K562 treated with DMSO at 1 percent for 12 hours (cell line): ENCODE data around the gene CD164. TPM values are rescaled to one million over a fixed set of nuclear protein-coding genes. Genes with fewer than 3 reads are reported as not detected.

ENCODE experiments used
- total RNA-seq: library from RNA; unstranded; fragments of 300-600 nt; gene quantifications from 2 replicates; pipeline ENCODE4 v1.2.3, GENCODE V29; 2022; ENCODE audit not compliant: insufficient read depth

CD164 gene
- 101 and 245 TPM in 2 replicates for total RNA-seq

GRCh38 chr6:109381747-109382575 is at the start of gene CD164:
Gene CD164 (minus strand): TSS chr6:109382467. CDS start chr6:109382378, 89 bp downstream.

Other genes starting within 250 kb of the CD164 start
- gene PPIL6, start 58.2 kb upstream of the CD164 start, total RNA-seq, result 0.37 and 1.2 TPM in 2 replicates
- gene SMPD2, start 58.3 kb upstream of the CD164 start, total RNA-seq, result 12.2 and 16.2 TPM in 2 replicates
- gene MICAL1, start 73.3 kb upstream of the CD164 start, total RNA-seq, result 6.6 and 19.5 TPM in 2 replicates
- 2.1 and 6.9 TPM in 2 replicates for gene ZBTB24, start 100.8 kb upstream of the CD164 start, total RNA-seq